ENCODE results near the gene HMOX2.
A peak's percentile ranks its signal among the peaks of the same experiment; 100 is the strongest.

HMOX2 gene

DNA sequence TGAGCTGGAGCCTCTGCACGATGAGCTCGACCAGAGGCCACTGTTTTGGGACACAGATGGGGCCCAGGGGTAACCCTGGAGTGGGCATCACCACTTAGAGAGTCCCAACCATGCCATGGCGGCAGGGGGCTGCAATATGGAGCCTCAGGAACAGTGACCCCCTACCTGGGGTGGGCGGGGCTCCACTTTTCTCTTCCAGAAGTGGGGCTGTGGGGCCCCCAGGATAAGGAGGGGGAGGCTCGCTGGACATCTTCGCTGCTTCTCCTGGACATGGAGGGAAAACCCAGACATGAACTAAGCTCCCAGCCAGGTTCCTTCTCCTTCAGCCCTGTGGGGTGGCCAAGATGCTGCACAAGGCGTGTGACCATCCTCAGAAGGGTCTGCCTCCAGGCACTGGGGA, 37.7 kb downstream of the HMOX2 start:
- H3K27ac ChIP-seq (ENCODE audit: low read length), result no peak overlapping the region

DNA sequence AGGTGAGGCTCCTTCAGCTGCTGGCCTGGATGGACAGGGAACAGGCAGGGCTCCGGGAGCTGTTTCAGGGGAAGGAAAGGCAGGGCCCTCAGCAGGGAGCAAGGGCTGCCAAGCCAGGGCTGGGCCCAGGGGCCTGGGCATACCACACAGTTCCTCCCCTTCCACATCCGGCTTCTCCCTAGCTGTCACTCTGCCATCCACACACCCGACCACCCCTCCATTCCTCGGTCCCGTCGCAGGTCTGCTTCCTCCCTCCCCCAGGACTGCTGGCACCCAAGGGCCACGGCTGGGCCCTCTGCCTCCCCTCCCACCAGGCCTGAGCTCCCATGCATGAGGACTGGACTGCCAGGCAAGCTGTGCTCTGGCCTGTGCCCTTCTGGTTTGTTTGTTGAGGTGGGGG, 38.4 kb downstream of the HMOX2 start:
- Histone ChIP-seq H3K4me3 (ENCODE audit: low read length) (no peak overlapping the region), H4K20me1 (ENCODE audit: insufficient read depth, low read length) (peaks cover 10% of the 10 kb centered on the region; the same call in 1 of the 2 replicates), H3K9ac (ENCODE audit: low read length) (no peak overlapping the region), H3K4me1 (ENCODE audit: low read length) (peaks cover 24% of the 10 kb centered on the region), H3K9me3 (ENCODE audit: insufficient read depth, low read length) (no peaks in the 10 kb centered on the region), H3K27ac (ENCODE audit: low read length) (no peak overlapping the region), H3K79me2 (ENCODE audit: low read length) (no peaks in the 10 kb centered on the region), H3K36me3 (replicated peaks; ENCODE audit: low read depth, low read length) (peaks cover 20% of the 10 kb centered on the region), H3K4me2 (ENCODE audit: low read length) (peak overlapping the region; percentile 49), H2AFZ (ENCODE audit: low read depth, low read length) (no peak overlapping the region), H3K27me3 (ENCODE audit: low read depth, low read length) (no peaks in the 10 kb centered on the region)
- TF ChIP-seq EZH2phosphoT487 (IDR thresholded peaks at IDR 0.05; ENCODE audit: low read depth), result no peak
- TF ChIP-seq, protein P1, sequence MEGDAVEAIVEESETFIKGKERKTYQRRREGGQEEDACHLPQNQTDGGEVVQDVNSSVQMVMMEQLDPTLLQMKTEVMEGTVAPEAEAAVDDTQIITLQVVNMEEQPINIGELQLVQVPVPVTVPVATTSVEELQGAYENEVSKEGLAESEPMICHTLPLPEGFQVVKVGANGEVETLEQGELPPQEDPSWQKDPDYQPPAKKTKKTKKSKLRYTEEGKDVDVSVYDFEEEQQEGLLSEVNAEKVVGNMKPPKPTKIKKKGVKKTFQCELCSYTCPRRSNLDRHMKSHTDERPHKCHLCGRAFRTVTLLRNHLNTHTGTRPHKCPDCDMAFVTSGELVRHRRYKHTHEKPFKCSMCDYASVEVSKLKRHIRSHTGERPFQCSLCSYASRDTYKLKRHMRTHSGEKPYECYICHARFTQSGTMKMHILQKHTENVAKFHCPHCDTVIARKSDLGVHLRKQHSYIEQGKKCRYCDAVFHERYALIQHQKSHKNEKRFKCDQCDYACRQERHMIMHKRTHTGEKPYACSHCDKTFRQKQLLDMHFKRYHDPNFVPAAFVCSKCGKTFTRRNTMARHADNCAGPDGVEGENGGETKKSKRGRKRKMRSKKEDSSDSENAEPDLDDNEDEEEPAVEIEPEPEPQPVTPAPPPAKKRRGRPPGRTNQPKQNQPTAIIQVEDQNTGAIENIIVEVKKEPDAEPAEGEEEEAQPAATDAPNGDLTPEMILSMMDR (IDR thresholded peaks at IDR 0.05; ENCODE audit: low read depth, low read length), result no peak

More for the DNA sequence above, 37.7 kb downstream of the HMOX2 start:
- H3K79me2 ChIP-seq (ENCODE audit: low read length), result no peaks in the 10 kb centered on the region
- peaks cover 10% of the 10 kb centered on the region; the same call in 1 of the 2 replicates for H4K20me1 ChIP-seq (ENCODE audit: insufficient read depth, low read length)
- H3K4me1 ChIP-seq (ENCODE audit: low read length), result peaks cover 24% of the 10 kb centered on the region
- H3K4me2 ChIP-seq (ENCODE audit: low read length), result no peak overlapping the region
- no peaks in the 10 kb centered on the region for H3K27me3 ChIP-seq (ENCODE audit: low read depth, low read length)
- H3K9ac ChIP-seq (ENCODE audit: low read length), result no peak overlapping the region
- H2AFZ ChIP-seq (ENCODE audit: low read depth, low read length), result no peak overlapping the region
- TF ChIP-seq, protein P1 (IDR thresholded peaks at IDR 0.05; ENCODE audit: low read depth, low read length), result no peak
- TF ChIP-seq EZH2phosphoT487 (IDR thresholded peaks at IDR 0.05; ENCODE audit: low read depth), result no peak
- no peaks in the 10 kb centered on the region for H3K9me3 ChIP-seq (ENCODE audit: insufficient read depth, low read length)
- H3K36me3 ChIP-seq (replicated peaks; ENCODE audit: low read depth, low read length), result peaks cover 26% of the 10 kb centered on the region
- H3K4me3 ChIP-seq (ENCODE audit: low read length), result no peak overlapping the region

DNA sequence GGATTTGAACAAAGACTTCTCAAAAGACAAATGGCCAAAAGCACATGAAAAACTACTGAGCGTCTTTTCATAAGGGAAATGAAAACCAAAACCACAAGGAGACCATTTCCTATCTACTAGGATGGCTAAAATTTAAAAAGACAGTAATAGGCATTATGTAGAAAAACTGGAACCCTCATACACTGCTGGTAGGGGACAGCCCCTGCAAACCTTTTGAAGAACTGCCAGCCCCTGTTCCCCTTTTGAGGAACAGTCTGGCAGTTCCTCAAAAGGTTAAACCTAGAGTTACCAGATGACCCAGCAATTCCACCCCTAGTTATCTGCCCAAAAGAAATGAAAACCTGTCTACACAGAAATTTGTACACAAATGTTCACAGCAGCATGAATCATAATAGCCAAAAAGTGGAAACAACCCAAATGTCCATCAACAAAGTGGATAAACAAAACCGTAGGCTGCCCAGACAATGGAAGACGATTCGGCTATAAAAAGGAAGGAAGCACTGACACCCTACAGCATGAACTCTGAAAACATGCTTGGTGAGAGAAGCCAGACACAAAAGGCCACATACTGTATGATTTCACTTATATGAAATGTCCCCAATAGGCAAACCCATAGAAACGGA, 39.5 kb downstream of the HMOX2 start:
- Histone ChIP-seq H3K9me3 (ENCODE audit: insufficient read depth, low read length) (no peaks in the 10 kb centered on the region), H3K9ac (ENCODE audit: low read length) (no peak overlapping the region), H3K27me3 (ENCODE audit: low read depth, low read length) (no peaks in the 10 kb centered on the region), H3K27ac (ENCODE audit: low read length) (peak overlapping the region; percentile 10; the same call in 1 of the 2 replicates), H3K36me3 (replicated peaks; ENCODE audit: low read depth, low read length) (peaks cover 16% of the 10 kb centered on the region), H4K20me1 (ENCODE audit: insufficient read depth, low read length) (peaks cover 10% of the 10 kb centered on the region; the same call in 1 of the 2 replicates), H3K4me2 (ENCODE audit: low read length) (peak overlapping the region; percentile 49), H2AFZ (ENCODE audit: low read depth, low read length) (no peak overlapping the region), H3K79me2 (ENCODE audit: low read length) (no peaks in the 10 kb centered on the region), H3K4me1 (ENCODE audit: low read length) (peaks cover 24% of the 10 kb centered on the region), H3K4me3 (ENCODE audit: low read length) (no peak overlapping the region)
- no peak for TF ChIP-seq EZH2phosphoT487 (IDR thresholded peaks at IDR 0.05; ENCODE audit: low read depth)

DNA sequence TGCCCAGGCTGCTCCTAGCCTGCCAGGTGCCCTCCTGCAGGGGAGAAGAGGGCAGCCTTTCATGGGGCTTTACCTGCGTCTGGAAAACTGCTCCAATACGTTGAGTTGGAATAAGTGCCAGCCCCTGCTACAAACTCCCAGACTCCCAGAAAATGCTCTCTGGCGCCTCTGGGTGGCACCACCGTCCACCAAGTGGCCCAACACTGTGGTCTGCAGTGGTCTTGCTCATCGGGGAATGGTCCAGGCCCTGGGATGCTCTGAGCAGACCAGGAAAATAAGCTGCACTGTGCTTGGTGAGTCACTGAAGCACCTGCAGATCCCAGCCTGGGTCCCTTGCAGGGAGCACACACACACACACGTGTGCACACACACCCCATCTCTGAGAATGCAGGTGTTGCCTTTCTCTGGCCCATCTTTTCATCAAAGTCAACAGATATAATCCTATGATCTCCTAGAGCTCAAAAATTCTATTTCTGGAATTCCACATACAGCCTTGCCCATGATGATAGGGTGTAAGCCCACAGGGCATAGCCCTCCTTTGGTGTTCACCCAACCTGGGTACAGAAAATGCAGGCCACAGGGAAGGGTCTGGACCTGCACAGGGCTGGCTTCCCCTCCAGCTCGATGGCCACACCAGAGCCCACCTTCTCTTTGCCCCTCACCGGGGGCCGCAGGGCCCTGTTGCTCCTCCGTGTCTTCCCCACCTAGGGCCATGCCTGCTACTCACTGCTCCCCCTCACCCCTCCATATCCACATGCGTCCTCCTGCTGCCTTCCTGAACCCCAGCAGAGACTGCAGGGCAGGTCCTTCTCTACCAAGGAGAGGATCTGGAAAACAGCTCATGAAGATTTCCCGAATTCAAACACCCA, 41.8 kb downstream of the HMOX2 start:
- H3K27me3 ChIP-seq (ENCODE audit: low read depth, low read length), result no peaks in the 10 kb centered on the region
- no peak overlapping the region for H3K27ac ChIP-seq (ENCODE audit: low read length)
- peaks cover 24% of the 10 kb centered on the region for H3K4me1 ChIP-seq (ENCODE audit: low read length)
- no peak overlapping the region for H3K4me2 ChIP-seq (ENCODE audit: low read length)
- H3K9ac ChIP-seq (ENCODE audit: low read length), result no peak overlapping the region
- no peak for TF ChIP-seq EZH2phosphoT487 (IDR thresholded peaks at IDR 0.05; ENCODE audit: low read depth)
- TF ChIP-seq, protein P1 (IDR thresholded peaks at IDR 0.05; ENCODE audit: low read depth, low read length), result peak; percentile 76
- peaks cover 10% of the 10 kb centered on the region for H3K36me3 ChIP-seq (replicated peaks; ENCODE audit: low read depth, low read length)
- H2AFZ ChIP-seq (ENCODE audit: low read depth, low read length), result no peak overlapping the region
- no peaks in the 10 kb centered on the region for H3K9me3 ChIP-seq (ENCODE audit: insufficient read depth, low read length)
- H4K20me1 ChIP-seq (ENCODE audit: insufficient read depth, low read length), result peaks cover 10% of the 10 kb centered on the region; the same call in 1 of the 2 replicates
- no peaks in the 10 kb centered on the region for H3K79me2 ChIP-seq (ENCODE audit: low read length)
- no peak overlapping the region for H3K4me3 ChIP-seq (ENCODE audit: low read length)

Data from OCI-LY3 (cell line).